ENCODE data around the gene ABHD6.

- no peak for TF ChIP-seq CTCF (IDR thresholded peaks at IDR 0.05; ENCODE audit: low read depth, low read length)
- no peak for TF ChIP-seq EZH2phosphoT487 (IDR thresholded peaks at IDR 0.05; ENCODE audit: low read depth)
Measured at GRCh38 chr3:58243976-58244585, 6.5 kb downstream of the ABHD6 start.
